Neural cell (in vitro differentiated cells): ENCODE data around the gene KATNAL2.

Source experiments
- SMC3 ChIP-seq: fragments of 450-650 bp; conservative IDR thresholded peaks from 2 replicates; pipeline ENCODE4 v1.6.1; 2014; ENCODE audit warnings: antibody characterized with exemption, mild to moderate bottlenecking, moderate library complexity; ENCODE audit not compliant: poor library complexity
- TF ChIP-seq, protein P1 (sequence below): fragments of 450-650 bp; IDR thresholded peaks from 2 replicates; pipeline ENCODE4 v1.5.1; 2014; ENCODE audit warnings: antibody characterized with exemption, mild to moderate bottlenecking, moderate library complexity; ENCODE audit not compliant: poor library complexity, severe bottlenecking

DNA sequence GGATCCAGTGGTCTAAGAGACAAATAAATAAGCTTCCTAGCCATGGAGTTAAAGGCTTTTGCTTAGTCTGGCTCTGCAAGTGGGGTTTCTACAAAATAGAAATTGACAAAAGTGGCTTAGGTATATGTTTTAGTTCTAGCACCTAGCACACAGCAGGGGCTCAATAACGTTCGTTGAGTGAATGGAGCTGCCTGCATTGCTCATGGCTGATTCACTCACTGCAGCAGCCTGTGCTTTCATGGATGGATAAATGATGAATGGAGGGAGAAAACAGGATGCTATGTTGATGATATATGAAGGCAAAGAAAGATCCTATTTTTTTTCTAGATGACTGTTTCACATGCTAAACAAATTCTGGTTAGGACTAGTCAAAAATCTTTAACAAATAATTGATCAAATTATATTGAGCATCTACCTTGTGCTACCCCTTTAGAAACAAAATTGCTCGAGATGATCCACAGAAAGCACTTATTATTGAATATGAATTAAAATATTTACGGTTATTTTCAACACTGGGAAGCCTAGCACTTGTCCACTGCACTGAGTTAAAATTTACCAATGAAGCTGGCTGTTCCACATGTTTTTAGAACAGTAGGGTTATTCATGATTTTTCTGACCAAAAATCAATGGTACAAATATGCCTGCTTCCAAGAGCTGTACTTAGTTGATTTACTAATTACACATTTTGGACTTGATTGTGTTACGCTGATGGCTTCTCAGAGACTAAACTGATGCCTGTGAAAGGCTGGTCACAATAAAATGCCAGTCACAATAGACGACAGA is 193.3 kb downstream of the KATNAL2 start:
- TF ChIP-seq, protein P1, sequence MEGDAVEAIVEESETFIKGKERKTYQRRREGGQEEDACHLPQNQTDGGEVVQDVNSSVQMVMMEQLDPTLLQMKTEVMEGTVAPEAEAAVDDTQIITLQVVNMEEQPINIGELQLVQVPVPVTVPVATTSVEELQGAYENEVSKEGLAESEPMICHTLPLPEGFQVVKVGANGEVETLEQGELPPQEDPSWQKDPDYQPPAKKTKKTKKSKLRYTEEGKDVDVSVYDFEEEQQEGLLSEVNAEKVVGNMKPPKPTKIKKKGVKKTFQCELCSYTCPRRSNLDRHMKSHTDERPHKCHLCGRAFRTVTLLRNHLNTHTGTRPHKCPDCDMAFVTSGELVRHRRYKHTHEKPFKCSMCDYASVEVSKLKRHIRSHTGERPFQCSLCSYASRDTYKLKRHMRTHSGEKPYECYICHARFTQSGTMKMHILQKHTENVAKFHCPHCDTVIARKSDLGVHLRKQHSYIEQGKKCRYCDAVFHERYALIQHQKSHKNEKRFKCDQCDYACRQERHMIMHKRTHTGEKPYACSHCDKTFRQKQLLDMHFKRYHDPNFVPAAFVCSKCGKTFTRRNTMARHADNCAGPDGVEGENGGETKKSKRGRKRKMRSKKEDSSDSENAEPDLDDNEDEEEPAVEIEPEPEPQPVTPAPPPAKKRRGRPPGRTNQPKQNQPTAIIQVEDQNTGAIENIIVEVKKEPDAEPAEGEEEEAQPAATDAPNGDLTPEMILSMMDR = no peak
- no peak for TF ChIP-seq SMC3
